Measurements from ENCODE around the gene HOXA5. TPM values are rescaled to one million over a fixed set of nuclear protein-coding genes. Genes with fewer than 3 reads are reported as not detected.

The HOXA5 gene
- total and polyA plus RNA-seq, 8 donors: 0.24 to 1.4 (median 0.81) TPM; not detected in 1

DNA sequence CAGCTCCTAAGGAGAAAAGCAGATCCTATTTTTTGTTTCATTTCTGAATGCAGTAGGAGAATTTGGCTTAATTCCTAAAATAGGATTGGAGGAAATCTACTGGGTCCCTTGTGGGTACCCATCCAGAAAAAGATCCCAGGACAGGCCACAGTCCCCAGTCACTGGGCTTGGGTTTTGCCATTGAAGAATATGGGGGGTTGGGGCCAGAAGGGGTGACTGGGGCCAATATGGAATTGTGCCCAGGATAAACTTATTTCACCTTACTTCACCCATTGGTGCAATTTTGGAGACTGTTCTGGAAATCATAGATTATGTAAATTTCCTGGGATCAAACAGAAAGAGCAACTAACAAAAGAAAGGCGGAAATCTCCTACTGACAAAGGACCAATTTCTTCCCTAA is 5.0 kb downstream of the HOXA5 start:
- Histone ChIP-seq H3K4me1 (peaks cover 0 to 4% (median 0%) of the 10 kb centered on the region in 3 donors), H3K27me3 (peaks cover 3 to 71% (median 18%) of the 10 kb centered on the region in 4 donors), H3K36me3 (no peaks in the 10 kb centered on the region), H3K4me3 (no peak overlapping the region), H3K9me3 (no peaks in the 10 kb centered on the region), H3K27ac (peak overlapping the region in 1 of 4 donors; percentile 15)
- 48 to 65% methylated on average over 1 of the region's 1 CpG for WGBS, 2 donors
- ATAC-seq: no peak
- no peak for DNase-seq
- FAIRE-seq: no peak
- TF ChIP-seq, protein P1, sequence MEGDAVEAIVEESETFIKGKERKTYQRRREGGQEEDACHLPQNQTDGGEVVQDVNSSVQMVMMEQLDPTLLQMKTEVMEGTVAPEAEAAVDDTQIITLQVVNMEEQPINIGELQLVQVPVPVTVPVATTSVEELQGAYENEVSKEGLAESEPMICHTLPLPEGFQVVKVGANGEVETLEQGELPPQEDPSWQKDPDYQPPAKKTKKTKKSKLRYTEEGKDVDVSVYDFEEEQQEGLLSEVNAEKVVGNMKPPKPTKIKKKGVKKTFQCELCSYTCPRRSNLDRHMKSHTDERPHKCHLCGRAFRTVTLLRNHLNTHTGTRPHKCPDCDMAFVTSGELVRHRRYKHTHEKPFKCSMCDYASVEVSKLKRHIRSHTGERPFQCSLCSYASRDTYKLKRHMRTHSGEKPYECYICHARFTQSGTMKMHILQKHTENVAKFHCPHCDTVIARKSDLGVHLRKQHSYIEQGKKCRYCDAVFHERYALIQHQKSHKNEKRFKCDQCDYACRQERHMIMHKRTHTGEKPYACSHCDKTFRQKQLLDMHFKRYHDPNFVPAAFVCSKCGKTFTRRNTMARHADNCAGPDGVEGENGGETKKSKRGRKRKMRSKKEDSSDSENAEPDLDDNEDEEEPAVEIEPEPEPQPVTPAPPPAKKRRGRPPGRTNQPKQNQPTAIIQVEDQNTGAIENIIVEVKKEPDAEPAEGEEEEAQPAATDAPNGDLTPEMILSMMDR (IDR thresholded peaks at IDR 0.05): no peak
- intact Hi-C loops (cut with DNase I): no loop called here

GRCh38 chr7:27137640-27138315 is 5.7 kb downstream of the HOXA5 start:
- H3K4me3 ChIP-seq: no peak overlapping the region
- TF ChIP-seq, protein P1 (IDR thresholded peaks at IDR 0.05): no peak
- no peaks in the 10 kb centered on the region for H3K4me1 ChIP-seq
- no peaks in the 10 kb centered on the region for H3K9me3 ChIP-seq
- no peaks in the 10 kb centered on the region for H3K36me3 ChIP-seq
- intact Hi-C loops (cut with DNase I): no loop called here
- DNase-seq (no peak), ATAC-seq (no peak), FAIRE-seq (no peak)
- H3K27me3 ChIP-seq: peaks cover 3 to 73% (median 19%) of the 10 kb centered on the region in 4 donors
- WGBS, 2 donors: 31 to 37% methylated on average over 2 of the region's 2 CpGs
- H3K27ac ChIP-seq: no peak overlapping the region

- DNase-seq (no peak), ATAC-seq (peak in 1 of 4 donors; percentile 17), FAIRE-seq (no peak)
- peaks cover 0 to 76% (median 21%) of the 10 kb centered on the region in 4 donors for H3K27me3 ChIP-seq
- no peak overlapping the region for H3K27ac ChIP-seq
- H3K4me3 ChIP-seq: no peak overlapping the region
- H3K9me3 ChIP-seq: no peaks in the 10 kb centered on the region
- intact Hi-C loops (cut with DNase I): no loop called here
- 12 to 14% methylated on average over 2 of the region's 2 CpGs for WGBS, 2 donors
- no peaks in the 10 kb centered on the region for H3K4me1 ChIP-seq
- no peaks in the 10 kb centered on the region for H3K36me3 ChIP-seq
- TF ChIP-seq, protein P1 (IDR thresholded peaks at IDR 0.05): no peak
Measured at GRCh38 chr7:27134392-27134791, 9.1 kb downstream of the HOXA5 start.

- Histone ChIP-seq H3K4me1 (no peaks in the 10 kb centered on the region), H3K27ac (no peak overlapping the region), H3K27me3 (peaks cover 0 to 77% (median 20%) of the 10 kb centered on the region in 4 donors), H3K4me3 (no peak overlapping the region), H3K9me3 (no peaks in the 10 kb centered on the region), H3K36me3 (no peaks in the 10 kb centered on the region)
- no peak for ATAC-seq
- WGBS, 2 donors: 12 to 15% methylated on average over 18 of the region's 18 CpGs
- TF ChIP-seq, protein P1 (IDR thresholded peaks at IDR 0.05): no peak
- intact Hi-C loops (cut with DNase I): no loop called here
- no peak for DNase-seq
- FAIRE-seq: no peak
Measured at GRCh38 chr7:27133409-27134231, 9.9 kb downstream of the HOXA5 start.
